Measurements from ENCODE around the gene WNT3.

WNT3 gene

GRCh38 chr17:46833840-46834208, 15.3 kb upstream of the WNT3 start:
- DNase-seq, result no peak

GRCh38 chr17:46832945-46833839, 14.7 kb upstream of the WNT3 start:
- no peak for DNase-seq

GRCh38 chr17:46832331-46832821, 13.9 kb upstream of the WNT3 start:
- DNase-seq, result no peak

- no peak for DNase-seq
Observed at GRCh38 chr17:46831573-46832330, 13.3 kb upstream of the WNT3 start.

GRCh38 chr17:46827274-46827673, 8.8 kb upstream of the WNT3 start:
- DNase-seq, result no peak

GRCh38 chr17:46826116-46826515, 7.6 kb upstream of the WNT3 start:
- DNase-seq, result no peak

GRCh38 chr17:46823657-46824056, 5.2 kb upstream of the WNT3 start:
- DNase-seq, result no peak

GRCh38 chr17:46822388-46822921, 4.0 kb upstream of the WNT3 start:
- DNase-seq, result no peak

- no peak for DNase-seq
Observed at GRCh38 chr17:46821482-46822387, 3.2 kb upstream of the WNT3 start.

- no peak for DNase-seq
Observed at GRCh38 chr17:46820592-46821450, 2.3 kb upstream of the WNT3 start.

- no peak for DNase-seq
Observed at GRCh38 chr17:46819906-46820351, 1.4 kb upstream of the WNT3 start.

GRCh38 chr17:46818929-46819859, 702 bp upstream of the WNT3 start:
- no peak for DNase-seq

GRCh38 chr17:46817901-46818209, 637 bp downstream of the WNT3 start:
- DNase-seq, result no peak

- no peak for DNase-seq
Observed at GRCh38 chr17:46817151-46817900, 1.2 kb downstream of the WNT3 start.

- DNase-seq, result no peak
Observed at GRCh38 chr17:46815474-46816353, 2.8 kb downstream of the WNT3 start.

- no peak for DNase-seq
Observed at GRCh38 chr17:46814446-46814845, 4.0 kb downstream of the WNT3 start.

- DNase-seq, result no peak
Observed at GRCh38 chr17:46813920-46814319, 4.6 kb downstream of the WNT3 start.

- no peak for DNase-seq
Observed at GRCh38 chr17:46812624-46813318, 5.7 kb downstream of the WNT3 start.
